BLaER1 treated with 17β-estradiol and CSF1 and Interleukin-3, amounts not matched to agents 10 nM and 100 nM (cell line): ENCODE results near the gene BRMS1L.

Source experiments
- H3K27ac ChIP-seq, 11 experiments: shearing (Covaris generic); formaldehyde crosslinking; 2 replicates each; pipeline ENCODE4 v1.8.1; 2022
- H3K27me3 ChIP-seq, 11 experiments: shearing (Covaris generic); formaldehyde crosslinking; 2 replicates each; pipeline ENCODE4 v1.8.1; 2022
- H3K36me3 ChIP-seq, 11 experiments: shearing (Covaris generic); formaldehyde crosslinking; 2 replicates each; pipeline ENCODE4 v1.8.1; 2022
- H3K4me1 ChIP-seq, 10 experiments: shearing (Covaris generic); formaldehyde crosslinking; 2 replicates each; pipeline ENCODE4 v1.8.1; 2022
- H3K4me2 ChIP-seq, 11 experiments: shearing (Covaris generic); formaldehyde crosslinking; 2 replicates each; pipeline ENCODE4 v1.8.1; 2022
- H3K4me3 ChIP-seq, 10 experiments: shearing (Covaris generic); formaldehyde crosslinking; 2 replicates each; pipeline ENCODE4 v1.8.1; 2022
- H3K9ac ChIP-seq, 11 experiments: shearing (Covaris generic); formaldehyde crosslinking; 2 replicates each; pipeline ENCODE4 v1.8.1; 2022
- H3K9me3 ChIP-seq, 11 experiments: shearing (Covaris generic); formaldehyde crosslinking; replicated peaks in 1 of 11; 2 replicates each; pipeline ENCODE4 v1.8.1; 2022
- H4K20me1 ChIP-seq, 11 experiments: shearing (Covaris generic); formaldehyde crosslinking; 2 replicates each; pipeline ENCODE4 v1.8.1; 2022
- Cebpa-rat ChIP-seq, 11 experiments: shearing (Covaris generic); IDR thresholded peaks; 2 replicates each; pipeline ENCODE4 v1.8.1; 2022

BRMS1L gene

DNA sequence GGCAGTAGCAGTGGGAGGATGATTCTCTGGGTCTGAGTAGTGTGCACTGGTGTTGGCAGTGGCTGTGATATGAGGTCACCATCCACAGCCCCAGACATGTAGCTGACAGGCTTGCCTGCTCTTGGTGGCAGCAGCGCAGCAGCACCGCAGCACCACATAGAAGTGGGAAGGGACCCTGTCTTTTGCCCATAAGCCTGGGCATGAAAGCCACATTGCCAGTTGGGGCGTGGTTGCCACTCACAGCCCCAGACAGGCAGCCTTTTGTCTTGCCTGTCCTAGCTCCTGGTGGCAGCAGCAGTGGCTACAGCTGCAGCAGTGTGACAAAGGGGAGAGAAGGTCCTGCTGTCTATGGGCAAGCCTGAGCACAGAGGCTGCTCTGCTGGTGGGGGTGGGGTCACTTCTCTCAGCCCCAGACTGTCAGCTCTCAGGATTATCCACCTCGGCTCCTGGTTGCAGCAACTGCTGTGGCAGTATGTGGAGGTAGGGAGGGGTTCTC is 71.5 kb downstream of the BRMS1L start:
- Histone ChIP-seq H3K36me3 (no peaks in the 10 kb centered on the region), H3K27ac (no peak overlapping the region), H3K4me2 (no peak overlapping the region), H3K4me3 (no peak overlapping the region), H3K9ac (no peak overlapping the region), H3K27me3 (no peaks in the 10 kb centered on the region), H3K4me1 (no peaks in the 10 kb centered on the region), H3K9me3 (peaks cover 17 to 39% (median 27%) of the 10 kb centered on the region in 11 experiments; a peak in 20 of 22 replicates), H4K20me1 (no peaks in the 10 kb centered on the region)
- no peak for TF ChIP-seq Cebpa-rat (IDR thresholded peaks at IDR 0.05)

DNA sequence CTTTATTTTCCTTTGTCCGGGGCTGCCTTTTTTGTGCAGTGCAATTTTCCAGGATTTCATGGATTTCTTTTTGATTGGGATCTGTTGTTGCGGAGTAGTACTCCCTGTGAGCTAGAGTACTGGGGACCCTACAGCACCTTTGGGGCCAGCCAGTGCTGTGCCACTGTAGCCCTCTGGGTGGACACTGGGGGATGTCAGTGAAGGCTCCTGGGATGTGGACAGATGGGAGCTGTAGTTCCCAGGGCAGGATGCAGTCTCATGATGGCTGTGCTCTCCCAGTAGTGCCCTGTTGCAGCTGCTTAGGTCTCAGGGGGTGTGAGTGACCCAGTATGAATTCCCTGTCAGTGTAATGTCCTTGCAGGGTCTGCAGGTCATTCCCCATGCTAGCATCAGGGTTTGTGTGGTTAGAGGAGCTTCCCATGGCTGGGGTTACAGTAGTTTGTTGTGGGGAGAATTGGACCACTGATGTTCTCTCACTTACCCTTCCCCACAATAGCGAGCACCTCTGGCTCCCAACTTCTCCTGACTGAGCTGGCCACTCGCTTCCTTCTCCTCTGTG is 72.2 kb downstream of the BRMS1L start:
- H3K36me3 ChIP-seq: no peaks in the 10 kb centered on the region
- H3K27ac ChIP-seq: no peak overlapping the region
- H3K9me3 ChIP-seq: peaks cover 17 to 39% (median 27%) of the 10 kb centered on the region in 11 experiments; a peak in 20 of 22 replicates
- TF ChIP-seq Cebpa-rat (IDR thresholded peaks at IDR 0.05): no peak
- H3K4me2 ChIP-seq: no peak overlapping the region
- no peak overlapping the region for H3K4me3 ChIP-seq
- H3K27me3 ChIP-seq: no peaks in the 10 kb centered on the region
- H3K4me1 ChIP-seq: no peaks in the 10 kb centered on the region
- H3K9ac ChIP-seq: no peak overlapping the region
- no peaks in the 10 kb centered on the region for H4K20me1 ChIP-seq

DNA sequence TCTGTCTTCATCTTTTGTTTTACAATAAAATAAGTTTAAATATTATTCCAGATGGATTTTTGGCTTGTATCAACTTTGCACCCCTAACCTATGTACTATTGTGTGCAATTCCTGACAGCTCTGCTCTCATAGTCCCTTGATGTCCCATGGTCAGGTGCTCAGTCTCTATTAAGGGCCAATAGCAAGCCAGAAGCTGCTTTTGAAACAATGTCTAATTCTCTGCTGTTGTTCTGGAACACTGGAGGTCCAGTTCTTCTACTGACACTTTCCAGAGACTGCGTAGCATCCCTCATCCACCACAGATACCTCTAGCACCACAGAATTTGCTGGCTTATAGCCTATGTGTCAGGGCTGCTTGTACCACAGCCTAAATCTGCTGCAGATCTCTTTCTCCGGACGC is 74.6 kb downstream of the BRMS1L start:
- Histone ChIP-seq H3K9me3 (peaks cover 8 to 21% (median 15%) of the 10 kb centered on the region in 11 experiments; a peak in 18 of 22 replicates), H3K9ac (no peak overlapping the region), H3K27me3 (no peaks in the 10 kb centered on the region), H3K4me2 (no peak overlapping the region), H3K4me3 (no peak overlapping the region), H3K27ac (no peak overlapping the region), H3K36me3 (no peaks in the 10 kb centered on the region), H3K4me1 (no peaks in the 10 kb centered on the region), H4K20me1 (no peaks in the 10 kb centered on the region)
- TF ChIP-seq Cebpa-rat (IDR thresholded peaks at IDR 0.05): no peak

DNA sequence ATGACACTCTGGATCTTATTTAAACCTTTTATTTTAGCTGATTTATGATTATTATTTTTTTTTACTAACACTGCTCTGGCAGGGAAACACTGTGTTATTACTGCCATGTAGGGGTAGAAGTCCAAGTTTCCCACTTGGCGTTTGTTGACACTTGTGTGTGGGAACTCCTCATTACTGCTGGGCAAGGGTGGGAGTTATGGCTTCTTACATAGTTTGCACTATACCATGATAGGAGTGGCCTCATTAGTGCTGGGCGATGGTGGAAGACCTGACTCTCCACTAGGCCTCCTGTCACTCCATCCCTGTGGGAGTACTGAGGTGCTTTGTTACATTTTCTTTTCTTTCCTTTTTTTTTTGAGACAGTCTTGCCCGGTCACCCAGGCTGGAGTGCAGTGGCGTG is 83.5 kb downstream of the BRMS1L start:
- H3K27me3 ChIP-seq: no peaks in the 10 kb centered on the region
- no peaks in the 10 kb centered on the region for H3K9me3 ChIP-seq
- no peaks in the 10 kb centered on the region for H3K36me3 ChIP-seq
- H3K4me2 ChIP-seq: no peak overlapping the region
- H3K4me3 ChIP-seq: no peak overlapping the region
- H3K9ac ChIP-seq: no peak overlapping the region
- H4K20me1 ChIP-seq: no peaks in the 10 kb centered on the region
- TF ChIP-seq Cebpa-rat (IDR thresholded peaks at IDR 0.05): no peak
- no peak overlapping the region for H3K27ac ChIP-seq
- peaks cover 0 to 7% (median 0%) of the 10 kb centered on the region in 10 experiments; a peak in 1 of 20 replicates for H3K4me1 ChIP-seq

DNA sequence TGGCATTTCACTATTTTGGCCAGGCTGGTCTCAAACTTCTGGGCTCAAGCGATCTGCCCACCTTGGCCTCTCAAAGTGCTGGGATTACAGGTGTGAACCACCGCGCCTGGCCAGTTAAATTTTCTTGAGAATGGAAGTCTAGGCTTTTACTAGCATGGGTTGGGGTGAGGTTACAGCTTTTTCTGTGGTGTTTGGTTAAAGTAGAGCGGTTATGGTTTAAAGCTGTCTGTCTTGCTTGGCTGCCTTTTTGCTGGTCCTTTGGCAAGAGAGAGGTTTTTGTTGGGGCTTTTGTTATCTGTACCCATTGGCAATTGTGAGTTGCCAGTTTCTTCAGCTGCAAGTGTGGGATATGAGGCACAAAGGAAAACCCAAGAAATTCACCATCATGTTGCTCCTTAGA is 84.1 kb downstream of the BRMS1L start:
- Histone ChIP-seq H3K27me3 (no peaks in the 10 kb centered on the region), H4K20me1 (no peaks in the 10 kb centered on the region), H3K27ac (no peak overlapping the region), H3K4me3 (no peak overlapping the region), H3K9ac (no peak overlapping the region), H3K4me2 (no peak overlapping the region), H3K4me1 (peaks cover 0 to 7% (median 0%) of the 10 kb centered on the region in 10 experiments; a peak in 1 of 20 replicates), H3K9me3 (no peaks in the 10 kb centered on the region), H3K36me3 (no peaks in the 10 kb centered on the region)
- TF ChIP-seq Cebpa-rat (IDR thresholded peaks at IDR 0.05): no peak

DNA sequence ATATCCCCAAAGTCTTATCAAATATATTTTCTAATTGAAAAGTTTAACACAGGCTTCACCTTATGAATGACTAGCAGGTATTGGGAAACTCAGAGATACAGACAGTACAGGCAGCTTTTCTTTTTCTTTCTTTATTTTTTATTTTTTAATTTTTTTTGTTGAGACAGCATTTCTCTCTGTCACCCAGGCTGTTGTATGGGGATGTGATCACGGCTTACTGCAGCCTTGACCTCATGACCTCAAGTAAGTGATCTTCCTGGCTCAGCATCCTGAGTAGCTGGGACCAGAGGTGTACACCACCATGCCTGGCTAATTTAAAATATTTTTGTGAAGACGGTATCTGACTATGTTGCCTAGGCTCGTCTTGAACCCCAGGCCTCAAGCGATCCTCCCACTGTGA is 85.0 kb downstream of the BRMS1L start:
- H3K4me3 ChIP-seq: no peak overlapping the region

DNA sequence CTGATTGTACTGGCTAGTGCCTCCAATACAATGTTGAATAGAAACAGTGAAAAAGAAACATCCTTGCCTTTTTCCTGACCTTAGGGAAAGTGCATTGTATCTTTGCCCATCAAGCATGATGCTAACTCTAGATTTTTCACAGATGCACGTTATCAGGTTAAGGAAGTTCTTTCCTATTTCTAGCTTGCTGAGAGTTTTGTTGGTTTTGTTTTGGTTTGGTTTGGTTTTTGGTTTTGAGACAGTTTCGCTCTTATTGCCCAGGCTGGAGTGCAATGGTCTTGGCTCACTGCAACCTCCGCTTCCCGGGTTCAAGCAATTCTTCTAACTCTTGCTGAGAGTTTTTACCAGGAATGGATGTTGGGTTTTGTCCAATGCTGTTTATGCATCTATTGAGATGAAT is 89.0 kb downstream of the BRMS1L start:
- Histone ChIP-seq H4K20me1 (no peaks in the 10 kb centered on the region), H3K9ac (no peak overlapping the region), H3K4me2 (no peak overlapping the region), H3K27ac (no peak overlapping the region), H3K36me3 (no peaks in the 10 kb centered on the region), H3K9me3 (peaks cover 0 to 15% (median 7%) of the 10 kb centered on the region in 11 experiments; a peak in 13 of 22 replicates), H3K27me3 (no peaks in the 10 kb centered on the region), H3K4me3 (no peak overlapping the region), H3K4me1 (peaks cover 0 to 4% (median 0%) of the 10 kb centered on the region in 10 experiments; a peak in 1 of 20 replicates)
- TF ChIP-seq Cebpa-rat (IDR thresholded peaks at IDR 0.05): no peak

More for the DNA sequence above, 85.0 kb downstream of the BRMS1L start:
- Histone ChIP-seq H4K20me1 (no peaks in the 10 kb centered on the region), H3K27ac (no peak overlapping the region), H3K9ac (no peak overlapping the region), H3K9me3 (no peaks in the 10 kb centered on the region), H3K4me2 (no peak overlapping the region), H3K4me1 (peaks cover 0 to 7% (median 0%) of the 10 kb centered on the region in 10 experiments; a peak in 1 of 20 replicates), H3K36me3 (no peaks in the 10 kb centered on the region), H3K27me3 (no peaks in the 10 kb centered on the region)
- no peak for TF ChIP-seq Cebpa-rat (IDR thresholded peaks at IDR 0.05)

DNA sequence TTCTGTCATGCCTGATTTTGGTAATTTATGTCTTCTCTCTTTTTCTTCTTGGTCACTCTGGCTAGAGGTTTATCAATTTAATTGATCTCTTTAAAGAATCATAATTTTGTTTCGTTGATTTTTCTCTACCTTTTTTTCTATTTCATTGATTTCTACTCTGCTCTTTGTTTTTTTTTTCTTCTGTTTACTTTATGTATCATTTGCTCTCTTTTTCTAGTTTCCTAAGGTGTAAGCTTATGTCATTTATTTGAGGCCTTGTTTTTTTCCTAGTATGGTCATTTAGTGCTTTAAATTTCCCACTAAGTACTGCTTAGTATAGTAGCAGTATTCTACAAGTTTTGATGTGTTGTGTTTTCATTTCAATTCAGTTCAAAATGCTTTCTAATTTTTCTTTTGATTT is 89.6 kb downstream of the BRMS1L start:
- Histone ChIP-seq H3K27ac (no peak overlapping the region), H3K36me3 (no peaks in the 10 kb centered on the region), H3K27me3 (no peaks in the 10 kb centered on the region), H3K4me2 (no peak overlapping the region), H3K9me3 (peaks cover 0 to 17% (median 8%) of the 10 kb centered on the region in 11 experiments; a peak in 13 of 22 replicates), H3K4me1 (no peaks in the 10 kb centered on the region), H4K20me1 (no peaks in the 10 kb centered on the region), H3K4me3 (no peak overlapping the region), H3K9ac (no peak overlapping the region)
- no peak for TF ChIP-seq Cebpa-rat (IDR thresholded peaks at IDR 0.05)
